Ureter (tissue), 1 donor: ENCODE measurements around the gene SLC38A1. TPM values are rescaled to one million over a fixed set of nuclear protein-coding genes. Genes with fewer than 3 reads are reported as not detected.
"Not testable (repeated sequence)": the region's sequence is repeated elsewhere in the genome, so short reads cannot be mapped to it uniquely, and the experiment has no call there.

ENCODE experiments used
- DNase-seq: peaks from one replicate; pipeline ENCODE4 v3.0.0-alpha.2; 2020; ENCODE audit warnings: low spot score
- total RNA-seq: library from RNA; stranded (reverse); gene quantifications from one replicate; pipeline ENCODE4 v1.2.4, GENCODE V29; 2023
- donor health status: DM: yes; HTN: yes; CAD: no.

The SLC38A1 gene
- total RNA-seq, 1 donor from 2014 or later: 213 TPM

DNA sequence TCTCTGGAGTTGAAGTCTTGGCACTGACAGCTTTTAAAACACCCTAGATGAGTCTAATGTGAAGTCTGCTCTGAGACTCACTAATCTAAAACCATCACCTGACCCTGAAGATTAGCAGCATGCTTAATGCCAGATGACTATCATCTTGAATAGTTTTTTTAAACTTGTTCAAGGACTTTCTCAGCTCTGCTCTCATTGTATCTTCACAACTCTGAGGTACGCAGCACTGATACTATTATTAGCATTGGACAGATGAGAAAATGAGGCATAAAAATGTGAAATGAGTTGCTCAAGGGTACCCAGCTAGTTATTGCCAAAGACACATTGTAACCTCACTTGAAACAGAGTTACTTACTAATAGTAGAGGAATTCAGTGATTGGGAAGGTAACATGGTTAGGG lies 4.8 kb downstream of the SLC38A1 start:
- no peak for DNase-seq

DNA sequence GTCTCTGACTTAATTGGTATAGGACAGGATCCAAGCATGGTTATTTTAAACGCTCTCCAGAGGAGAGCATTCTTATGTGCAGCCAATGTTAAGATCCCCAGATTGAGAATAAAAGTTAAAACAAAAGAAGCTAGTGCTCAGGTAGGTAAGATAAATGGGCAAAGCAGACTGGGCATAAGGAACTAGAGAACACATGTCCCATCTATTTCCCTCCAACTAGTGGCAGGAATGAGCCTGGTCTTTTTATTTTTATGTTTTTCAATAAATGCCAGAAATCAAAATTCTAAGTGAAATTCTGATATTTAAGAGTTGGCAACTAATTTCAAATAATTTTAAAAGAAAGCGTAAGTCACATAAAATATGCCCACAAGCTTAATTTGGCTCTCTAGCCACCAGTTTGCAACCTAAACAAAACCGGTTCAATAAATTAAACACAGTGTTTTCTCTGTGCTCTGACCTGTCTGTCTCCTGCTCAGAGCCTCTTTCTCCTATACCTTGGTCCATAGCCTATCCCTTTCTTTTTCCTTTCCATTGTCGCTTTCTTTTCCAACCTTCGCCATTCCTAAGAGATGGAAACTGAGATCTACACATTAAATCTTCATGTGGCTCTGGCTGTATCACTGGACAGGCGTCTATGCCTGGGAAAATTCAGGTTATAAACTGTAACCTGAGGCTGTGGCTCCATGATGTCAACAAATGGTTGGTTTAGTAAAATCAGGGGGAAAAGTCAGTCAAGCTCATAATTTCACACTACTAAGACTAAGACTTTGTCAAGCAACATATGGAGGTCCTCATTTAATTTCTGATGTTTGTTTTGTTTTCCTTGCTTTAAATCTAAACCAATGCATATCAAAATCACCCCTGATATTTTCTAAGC lies 5.5 kb downstream of the SLC38A1 start:
- no peak for DNase-seq

DNA sequence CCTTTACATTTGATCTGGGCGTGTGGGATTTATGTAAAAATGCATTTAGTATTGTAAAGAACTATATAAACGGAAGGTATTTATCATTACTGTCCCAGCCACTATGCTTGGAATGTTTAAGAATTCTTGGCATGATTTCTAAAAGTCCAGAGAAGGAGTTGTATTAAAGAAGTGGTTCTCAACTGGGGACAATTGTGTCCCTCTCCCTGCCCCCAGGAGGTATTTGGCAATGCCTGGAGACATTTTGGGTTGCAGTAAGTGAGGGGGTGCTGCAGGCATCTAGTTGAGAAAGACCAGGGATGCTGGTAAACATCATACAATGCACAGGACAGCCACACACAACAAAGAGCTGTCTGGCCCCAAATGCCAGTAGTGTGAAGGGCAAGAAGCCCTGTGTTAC lies 7.2 kb downstream of the SLC38A1 start:
- no peak for DNase-seq

DNA sequence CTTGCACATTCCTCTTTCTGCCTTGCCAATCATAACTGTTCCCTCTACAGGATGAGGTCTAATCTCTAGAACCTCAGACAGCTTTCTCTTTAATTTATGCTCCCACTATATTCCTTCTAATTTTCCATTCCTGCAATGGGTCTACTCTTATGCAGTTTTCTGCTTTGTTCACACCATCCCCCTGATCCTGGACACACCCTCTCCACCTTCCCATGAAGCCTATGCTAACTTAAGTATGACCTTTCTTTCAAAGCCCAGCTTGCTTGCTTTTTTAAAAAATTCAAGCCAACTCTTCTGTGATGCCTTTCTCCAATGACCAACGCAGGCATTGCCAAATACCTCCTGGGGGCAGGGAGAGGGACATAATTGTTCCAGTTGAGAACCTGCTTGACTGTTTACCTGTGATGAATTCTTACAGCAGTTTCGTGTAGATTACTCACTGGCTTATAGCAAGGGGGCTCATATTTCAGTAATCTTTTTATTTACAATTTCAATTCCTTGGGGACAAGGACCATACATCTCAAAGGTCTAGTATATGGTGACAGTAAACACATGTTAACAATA lies 7.8 kb downstream of the SLC38A1 start:
- DNase-seq: no peak

DNA sequence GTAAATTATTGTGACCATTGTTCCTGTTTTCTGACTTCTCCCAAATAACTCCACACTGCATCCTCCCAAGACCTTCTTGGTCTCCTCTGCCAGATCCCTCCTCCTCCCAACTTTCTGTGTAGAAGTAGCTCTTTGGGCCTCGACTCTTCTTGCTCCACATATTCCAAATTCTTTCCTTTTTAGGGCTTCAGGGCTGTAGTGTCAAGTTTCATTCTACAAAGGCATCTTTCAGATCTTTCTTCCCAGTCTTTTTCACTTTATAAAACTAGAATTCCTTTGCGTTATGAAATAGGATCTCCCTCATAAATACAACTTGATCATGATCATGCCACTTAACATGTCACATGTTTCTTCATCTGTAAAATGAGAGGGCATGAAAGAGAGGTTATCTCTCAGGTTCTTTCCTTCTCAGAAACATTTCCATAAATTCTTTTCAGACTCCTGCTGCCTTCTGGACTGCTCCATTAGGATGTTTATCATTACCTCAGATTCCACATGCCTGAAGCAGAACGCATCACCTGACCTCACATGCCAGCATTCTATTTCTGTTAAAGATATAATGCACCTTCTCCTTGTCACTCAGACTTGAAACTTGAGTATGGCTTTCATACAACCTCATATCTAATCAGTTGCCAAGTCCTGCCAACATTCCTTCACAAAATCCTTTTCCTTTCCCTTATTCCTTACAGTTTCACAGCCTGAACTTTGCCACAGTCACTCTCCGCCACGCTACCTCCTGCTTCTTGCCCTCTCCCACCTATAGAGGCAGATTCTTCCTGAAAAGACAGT lies 8.5 kb downstream of the SLC38A1 start:
- DNase-seq: no peak

DNA sequence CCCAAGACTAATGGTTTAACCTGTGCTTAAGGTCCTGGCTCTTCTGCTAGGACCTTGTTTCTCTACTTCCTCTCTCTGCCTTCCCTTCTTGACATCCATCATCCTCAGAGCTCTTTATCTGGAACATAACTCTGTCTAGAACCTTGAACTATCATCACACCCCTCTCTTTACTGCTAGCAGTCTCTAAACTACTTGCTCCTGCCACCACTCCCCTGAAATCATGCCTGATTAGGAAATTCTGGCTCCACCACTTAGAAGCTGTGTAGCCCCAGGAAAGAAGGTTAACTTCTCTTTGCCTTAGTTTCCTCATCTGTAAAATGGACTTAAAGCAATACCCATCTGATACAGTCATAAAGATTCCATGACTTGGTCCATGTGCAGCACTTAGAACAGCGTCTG lies 9.1 kb downstream of the SLC38A1 start:
- no peak for DNase-seq

DNA sequence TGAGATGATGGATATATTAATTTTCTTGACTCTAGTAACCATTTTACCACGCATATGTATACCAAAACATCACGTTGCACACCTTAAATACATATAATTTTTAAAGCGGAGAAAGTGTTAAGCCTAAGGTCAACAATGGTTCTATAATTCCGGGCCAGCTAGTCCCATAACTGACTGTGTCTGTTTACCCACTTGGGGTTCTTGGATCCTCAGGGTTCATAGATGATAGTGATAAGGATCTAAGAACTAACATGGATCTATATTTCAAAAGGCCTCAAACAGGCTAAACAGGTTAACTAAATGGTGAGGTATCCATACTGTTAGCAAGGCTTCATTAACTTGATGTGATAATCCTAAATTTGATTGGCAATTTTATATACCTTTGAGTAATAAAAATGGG lies 9.8 kb downstream of the SLC38A1 start:
- DNase-seq: no peak

DNA sequence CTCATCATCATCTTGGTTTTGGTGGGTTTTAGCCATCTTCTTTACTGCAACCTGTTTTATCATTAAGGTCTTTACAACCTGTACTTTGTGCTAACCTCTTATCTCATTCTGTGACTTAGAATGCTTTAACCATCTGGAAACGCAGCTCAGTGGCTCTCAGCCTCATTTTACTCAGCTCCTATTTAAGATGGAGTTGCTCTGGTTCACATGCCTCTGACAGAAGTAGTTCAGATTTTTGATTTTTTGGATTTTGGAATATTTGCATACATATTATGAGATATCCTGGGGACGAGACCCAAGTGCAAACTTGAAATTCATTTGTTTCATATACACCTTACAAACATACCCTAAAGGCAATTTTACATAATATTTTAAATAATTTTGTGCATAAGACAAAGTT lies 10.7 kb downstream of the SLC38A1 start:
- no peak for DNase-seq

DNA sequence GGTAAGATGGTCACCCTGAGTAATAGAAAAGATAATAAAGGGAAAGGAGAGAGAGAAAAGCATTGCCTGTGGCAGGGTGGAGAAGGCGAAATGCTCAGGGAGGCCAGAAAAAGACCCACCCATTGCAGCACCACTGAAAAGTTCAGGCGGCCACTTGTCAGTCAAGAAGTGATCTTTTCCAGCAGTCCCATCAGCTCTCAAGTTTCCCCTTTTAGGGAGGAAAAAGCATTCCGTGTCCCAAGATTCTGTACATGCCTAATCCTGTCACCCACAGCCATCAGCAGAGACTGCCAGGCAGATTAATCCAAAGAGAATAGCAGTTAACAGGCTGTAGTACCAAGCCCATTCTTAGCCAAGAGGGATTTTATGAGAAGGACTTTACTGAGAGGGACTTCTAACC lies 11.9 kb downstream of the SLC38A1 start:
- no peak for DNase-seq

DNA sequence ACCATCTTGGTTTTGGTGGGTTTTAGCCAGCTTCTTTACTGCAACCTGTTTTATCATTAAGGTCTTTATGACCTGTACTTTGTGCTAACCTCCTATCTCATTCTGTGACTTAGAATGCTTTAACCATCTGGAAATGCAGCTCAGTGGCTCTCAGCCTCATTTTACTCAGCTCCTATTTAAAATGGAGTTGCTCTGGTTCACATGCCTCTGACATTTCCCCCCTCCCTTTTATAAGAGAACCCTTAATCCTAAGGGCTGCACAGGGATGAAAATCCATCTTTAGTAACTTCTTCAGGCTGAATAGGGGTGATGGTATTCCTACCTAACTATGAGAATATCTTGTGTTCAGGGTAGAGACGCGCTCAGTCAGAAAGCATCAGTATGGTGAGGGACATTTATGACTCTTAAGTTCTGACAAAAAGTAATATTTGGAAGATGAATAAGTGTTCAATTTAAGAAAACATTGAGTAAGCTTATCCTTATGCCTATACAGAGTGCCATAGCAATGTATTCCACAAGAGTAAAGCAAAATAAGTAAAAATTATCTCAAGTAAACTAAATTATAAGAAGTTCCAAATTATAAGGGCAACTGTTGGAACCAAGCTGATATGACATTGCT lies 15.2 kb downstream of the SLC38A1 start:
- no peak for DNase-seq

DNA sequence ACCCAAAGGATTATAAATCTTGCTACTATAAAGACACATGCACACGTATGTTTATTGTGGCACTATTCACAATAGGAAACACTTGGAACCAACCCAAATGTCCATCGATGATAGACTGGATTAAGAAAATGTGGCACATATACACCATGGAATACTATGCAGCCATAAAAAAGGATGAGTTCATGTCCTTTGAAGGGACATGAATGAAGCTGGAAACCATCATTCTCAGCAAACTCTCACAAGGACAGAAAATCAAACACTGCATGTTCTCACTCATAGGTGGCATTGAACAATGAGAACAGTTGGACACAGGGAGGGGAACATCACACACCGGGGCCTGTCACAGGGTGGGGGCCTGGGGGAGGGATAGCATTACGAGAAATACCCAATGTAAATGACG lies 16.8 kb downstream of the SLC38A1 start:
- not testable (repeated sequence) for DNase-seq

DNA sequence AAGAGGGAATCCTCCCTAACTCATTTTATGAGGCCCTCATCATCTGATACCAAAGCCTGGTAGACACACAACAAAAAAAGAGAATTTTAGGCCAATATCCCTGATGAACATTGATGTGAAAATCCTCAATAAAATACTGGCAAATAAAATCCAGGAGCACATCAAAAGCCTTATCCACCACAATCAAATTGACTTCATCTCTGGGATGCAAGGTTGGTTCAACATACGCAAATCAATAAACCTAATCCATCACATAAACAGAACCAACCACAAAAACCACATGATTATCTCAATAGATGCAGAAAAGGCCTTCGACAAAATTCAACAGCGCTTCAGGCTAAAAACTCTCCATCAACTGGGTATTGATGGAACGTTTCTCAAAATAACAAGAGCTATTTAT lies 18.9 kb downstream of the SLC38A1 start:
- DNase-seq: not testable (repeated sequence)

DNA sequence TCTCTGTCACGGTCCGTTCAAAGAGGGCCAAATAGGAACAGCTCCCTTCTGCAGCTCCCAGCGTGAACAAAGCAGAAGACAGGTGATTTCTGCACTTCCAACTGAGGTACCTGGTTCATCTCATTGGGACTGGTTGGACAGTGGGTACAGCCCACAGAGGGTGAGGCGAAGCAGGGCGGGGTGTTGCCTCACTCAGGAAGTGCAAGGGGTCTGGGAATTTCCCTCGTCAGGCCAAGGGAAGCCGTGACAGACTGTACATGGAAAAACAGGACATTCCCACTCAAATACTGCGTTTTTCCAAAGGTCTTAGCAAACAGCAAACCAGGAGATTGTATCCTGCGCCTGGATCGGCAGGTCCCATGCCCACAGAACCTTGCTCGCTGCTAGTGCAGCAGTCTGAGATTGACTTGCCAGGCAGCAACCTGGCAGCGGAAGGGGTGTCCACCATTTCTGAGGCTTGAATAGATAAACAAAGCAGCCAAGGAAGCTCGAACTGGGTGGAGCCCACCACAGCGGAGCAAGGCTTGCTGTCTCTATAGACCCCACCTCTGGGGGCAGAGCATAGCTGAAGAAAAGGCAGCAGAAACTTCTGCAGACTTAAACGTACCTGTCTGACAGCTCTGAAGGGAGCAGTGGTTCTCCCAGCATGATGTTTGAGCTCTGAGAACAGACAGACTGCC lies 22.7 kb downstream of the SLC38A1 start:
- DNase-seq: no peak

DNA sequence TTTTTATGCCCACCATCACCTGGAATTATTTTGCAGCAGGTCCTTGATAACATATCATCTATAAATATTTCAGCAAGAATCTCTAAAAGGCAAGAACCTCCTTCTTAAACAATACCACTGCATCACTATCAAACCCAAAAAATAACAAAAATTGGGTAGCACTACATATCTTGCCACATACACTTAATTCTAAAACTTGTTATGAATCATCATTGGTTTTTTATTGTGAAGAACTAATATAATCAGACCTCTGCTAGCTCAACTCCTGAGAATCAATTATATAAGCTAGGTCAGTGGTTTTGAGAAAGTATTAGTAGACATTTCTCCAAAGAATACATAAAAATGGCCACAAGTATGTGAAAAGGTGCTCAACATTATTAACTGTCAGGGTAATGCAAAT lies 23.8 kb downstream of the SLC38A1 start:
- no peak for DNase-seq

DNA sequence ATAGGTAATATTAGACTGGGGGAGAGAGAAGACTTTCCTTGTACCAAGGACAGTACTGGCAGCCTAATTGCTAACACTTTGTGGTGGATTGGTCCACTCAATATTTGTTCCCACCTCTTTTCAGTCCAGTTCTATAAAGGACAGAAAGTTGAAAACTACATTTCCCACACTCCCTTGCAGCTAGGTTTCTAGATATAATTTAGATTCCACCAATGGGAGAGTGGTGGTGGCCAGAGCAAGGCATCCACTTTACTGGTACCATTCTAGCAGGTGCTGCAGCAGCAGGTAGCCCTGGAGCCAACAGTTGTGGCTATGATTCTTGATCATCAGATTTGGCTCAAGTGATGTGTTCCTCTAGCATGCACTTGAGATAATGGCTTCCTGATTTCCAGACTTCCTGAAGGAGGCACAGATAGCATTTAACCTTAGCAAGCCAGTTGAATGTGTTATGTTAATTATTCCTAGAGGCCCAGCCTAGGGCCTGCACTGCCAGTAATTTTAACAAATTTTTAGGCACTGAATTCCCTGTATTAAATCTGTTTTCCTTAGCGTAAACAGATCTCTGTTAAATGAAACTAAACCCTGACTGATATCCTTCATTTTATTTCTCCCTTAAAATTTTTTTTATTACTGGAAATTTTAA lies 24.4 kb downstream of the SLC38A1 start:
- no peak for DNase-seq

DNA sequence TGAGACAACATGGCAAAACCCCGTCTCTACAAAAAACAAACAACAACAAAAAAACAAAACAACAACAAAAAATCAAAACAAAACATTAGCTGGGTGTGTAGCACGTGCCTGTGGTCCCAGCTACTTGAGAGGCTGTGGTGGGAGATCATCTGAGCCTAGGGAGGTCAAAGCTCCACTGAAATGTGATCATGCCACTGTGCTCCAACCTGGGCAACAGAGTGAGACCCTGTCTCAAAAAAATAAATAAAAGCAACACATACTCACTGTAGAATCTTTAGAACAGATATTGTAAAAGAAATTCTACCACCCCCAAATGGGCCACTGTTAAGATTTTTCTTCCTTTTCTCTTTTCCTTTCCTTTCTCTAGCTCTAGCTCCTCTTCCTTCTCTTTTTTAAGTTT lies 26.3 kb downstream of the SLC38A1 start:
- no peak for DNase-seq

DNA sequence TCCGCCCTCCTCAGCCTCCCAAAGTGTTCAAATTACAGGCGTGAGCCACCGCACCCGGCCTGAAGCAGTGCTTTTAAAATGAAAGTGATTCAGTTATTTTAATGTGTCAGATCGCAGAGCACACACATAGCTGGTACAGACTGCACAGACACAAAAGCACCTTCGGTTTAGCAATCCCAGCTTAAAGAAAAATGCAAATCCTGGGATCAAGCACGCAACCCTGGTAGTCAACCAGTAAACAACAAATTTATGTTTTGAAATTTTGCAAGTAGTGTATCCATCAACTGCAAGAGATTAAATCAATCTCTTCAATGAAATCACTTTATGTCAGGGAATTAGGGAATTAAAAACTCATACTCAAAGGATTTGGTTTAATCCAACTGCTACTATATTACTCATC lies 28.4 kb downstream of the SLC38A1 start:
- DNase-seq: no peak

DNA sequence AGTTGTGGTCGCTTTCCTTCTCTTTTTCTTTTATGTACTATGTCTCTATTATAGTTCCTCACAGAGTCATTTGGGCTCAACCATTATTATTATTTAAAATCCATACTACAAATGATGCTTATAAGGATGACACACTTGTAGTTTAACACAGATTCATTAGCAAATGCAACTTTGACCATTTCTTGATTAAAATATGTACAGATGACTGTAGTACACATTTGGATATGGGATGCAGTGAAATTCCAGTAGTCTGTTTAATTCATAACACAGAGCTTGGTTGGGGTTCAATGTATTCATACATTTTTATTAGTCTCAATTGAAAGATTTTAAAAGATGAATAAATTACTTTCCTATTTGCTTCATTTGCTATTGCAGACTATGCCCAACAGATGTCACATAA lies 30.0 kb downstream of the SLC38A1 start:
- no peak for DNase-seq

DNA sequence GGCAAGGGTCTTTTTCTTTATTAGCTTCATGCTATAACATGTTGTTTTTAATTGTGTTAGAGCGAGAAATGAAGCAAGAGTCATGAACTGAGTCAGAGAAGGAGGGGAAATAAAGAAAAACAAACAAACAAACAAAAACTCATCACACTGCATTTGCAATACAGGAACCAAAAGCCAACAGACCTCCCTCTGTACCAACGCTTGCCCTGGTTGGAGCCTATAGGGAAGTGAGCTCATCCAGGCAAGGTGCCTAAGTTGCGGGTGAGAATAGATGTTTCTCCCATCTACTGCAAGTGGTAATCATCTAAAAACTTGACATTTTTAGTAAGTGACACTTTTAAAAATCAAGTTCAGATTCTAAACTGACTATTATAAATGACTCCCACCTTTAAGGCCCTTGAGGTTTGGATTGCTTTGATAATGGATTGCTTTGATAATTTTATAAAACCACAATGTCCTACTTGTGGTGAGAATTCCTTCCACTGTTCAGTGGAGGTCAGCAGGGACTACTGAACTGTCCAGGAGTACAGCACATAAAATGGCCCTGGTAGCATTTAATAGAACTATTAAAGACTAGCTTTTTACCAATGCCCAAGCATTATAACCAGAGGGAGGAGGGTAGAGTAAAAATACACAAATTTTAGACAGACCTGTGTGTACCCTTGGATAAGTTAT lies 31.3 kb downstream of the SLC38A1 start:
- DNase-seq: no peak

DNA sequence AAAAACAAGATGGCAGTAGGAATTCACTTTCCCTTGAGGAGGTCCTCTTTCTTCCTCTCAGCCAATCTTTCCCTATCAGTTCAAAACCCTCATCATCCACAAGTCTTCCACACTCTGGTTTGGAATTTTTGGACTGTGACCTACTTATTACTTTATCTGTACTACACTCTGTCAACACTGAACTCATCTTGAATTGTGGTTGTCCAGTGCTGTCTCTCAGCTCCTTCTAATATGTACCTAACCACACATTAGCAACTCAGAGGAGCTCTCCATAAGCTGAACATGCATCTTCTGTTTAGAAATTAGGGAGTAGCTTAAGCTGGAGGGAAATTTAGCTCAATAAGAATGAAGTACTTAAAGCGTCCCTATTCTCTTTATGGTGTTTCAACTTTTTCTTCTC lies 34.8 kb downstream of the SLC38A1 start:
- DNase-seq: no peak

DNA sequence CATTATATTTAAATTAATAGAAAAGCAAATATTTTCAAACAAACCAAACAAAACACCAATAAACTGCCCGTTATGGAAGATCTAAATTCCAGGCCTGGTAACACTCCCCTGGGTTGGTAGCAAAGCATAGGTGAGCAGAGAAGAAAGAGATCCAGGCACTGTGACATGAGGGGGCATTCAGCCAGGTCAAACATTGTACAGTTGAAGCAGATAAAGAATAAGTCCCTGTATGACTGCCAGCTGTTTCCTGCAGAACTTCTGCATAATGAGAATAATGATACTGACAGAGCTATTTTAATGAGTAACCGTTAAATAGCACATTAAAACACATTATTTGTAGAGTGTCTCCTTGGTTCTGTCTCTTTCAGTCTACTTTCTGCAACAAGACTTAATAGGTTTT lies 35.4 kb downstream of the SLC38A1 start:
- DNase-seq: no peak
